ENCODE results near the gene PCNA.
"Not testable (repeated sequence)": the region's sequence is repeated elsewhere in the genome, so short reads cannot be mapped to it uniquely, and the experiment has no call there.

Gene PCNA

DNA sequence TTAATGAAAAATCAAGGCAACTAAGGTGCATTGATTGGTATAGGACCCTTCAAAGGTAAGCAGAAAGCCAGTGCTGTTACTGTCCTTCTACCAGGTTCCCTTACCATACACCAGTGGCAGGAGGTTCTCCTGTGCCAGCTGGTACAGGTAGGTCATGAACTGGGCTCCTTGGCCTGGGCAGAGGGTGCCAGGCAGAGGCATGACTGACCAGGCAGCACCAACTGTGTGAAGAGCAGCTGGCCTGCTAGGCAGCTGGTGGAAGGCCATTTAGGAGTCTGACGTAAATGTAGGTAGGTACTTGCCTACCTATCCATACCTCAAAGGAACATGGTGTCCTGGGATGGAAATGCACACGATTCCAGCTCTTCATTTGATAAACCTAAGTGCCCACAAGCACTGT, 23.3 kb downstream of the PCNA start:
- no peak for DNase-seq (ENCODE audit: low spot score)

DNA sequence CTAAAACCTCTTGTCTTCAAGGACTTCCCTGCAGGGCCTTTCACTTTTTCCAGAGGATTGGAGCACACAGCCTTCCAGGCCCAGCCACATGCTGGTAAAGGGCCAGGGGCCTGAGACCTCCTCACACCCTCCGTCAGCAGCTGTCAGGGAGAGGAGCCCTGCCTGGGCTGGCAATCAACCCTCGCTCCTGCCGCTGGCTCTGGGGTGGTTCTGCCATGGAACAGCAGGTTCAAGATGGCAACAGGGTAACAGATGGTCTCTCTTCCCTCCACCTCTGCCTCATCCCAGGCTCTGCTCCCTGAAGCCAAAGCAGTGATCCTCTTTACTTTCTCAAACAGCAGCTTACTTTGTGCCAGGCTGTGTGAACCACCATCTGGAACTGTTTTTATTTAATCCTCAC, 23.8 kb downstream of the PCNA start:
- no peak for DNase-seq (ENCODE audit: low spot score)

DNA sequence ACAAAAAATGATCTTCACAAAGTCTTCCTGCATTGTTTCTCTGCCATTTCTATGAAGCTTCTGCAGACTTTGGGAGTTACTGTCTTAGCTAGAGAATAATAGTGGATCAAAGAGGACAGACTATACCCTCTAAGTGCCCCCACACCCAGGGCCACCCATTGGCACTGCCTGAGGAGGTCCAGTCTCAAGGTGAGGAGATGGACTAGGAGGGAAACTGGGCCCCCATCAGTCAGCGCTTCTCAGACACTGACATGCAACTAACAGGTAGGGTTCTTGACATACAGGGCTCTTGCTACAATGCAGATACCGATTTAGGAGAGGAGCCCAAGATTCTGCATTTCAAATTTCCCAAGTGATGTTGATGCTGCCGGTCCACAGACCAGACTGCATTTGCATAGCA, 24.3 kb downstream of the PCNA start:
- DNase-seq (ENCODE audit: low spot score): no peak

DNA sequence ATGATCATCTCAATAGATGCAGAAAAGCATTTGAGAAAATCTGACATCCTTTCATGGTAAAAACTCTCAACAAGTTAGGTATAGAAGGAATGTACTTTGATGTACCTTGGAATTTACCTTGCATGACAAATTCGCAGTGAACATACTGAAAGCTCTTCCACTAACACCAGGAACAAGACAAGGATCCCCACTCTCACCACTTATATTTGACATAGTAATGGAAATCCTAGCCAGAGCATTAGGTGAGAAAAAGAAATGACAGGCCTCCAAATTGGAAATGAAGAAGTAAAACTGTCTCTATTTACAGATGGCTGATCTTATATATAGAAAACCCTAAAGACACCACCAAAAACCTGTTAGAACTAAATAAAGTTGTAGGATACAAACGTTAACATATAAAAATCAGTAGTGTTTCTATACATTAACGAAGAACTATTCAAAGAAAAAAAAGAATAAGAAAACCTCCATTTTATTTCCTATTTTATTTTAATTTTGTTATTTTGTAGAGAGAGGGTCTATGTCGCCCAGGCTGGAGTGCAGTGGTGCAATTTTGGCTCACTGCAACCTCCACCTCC, 26.9 kb downstream of the PCNA start:
- DNase-seq (ENCODE audit: low spot score): no peak

DNA sequence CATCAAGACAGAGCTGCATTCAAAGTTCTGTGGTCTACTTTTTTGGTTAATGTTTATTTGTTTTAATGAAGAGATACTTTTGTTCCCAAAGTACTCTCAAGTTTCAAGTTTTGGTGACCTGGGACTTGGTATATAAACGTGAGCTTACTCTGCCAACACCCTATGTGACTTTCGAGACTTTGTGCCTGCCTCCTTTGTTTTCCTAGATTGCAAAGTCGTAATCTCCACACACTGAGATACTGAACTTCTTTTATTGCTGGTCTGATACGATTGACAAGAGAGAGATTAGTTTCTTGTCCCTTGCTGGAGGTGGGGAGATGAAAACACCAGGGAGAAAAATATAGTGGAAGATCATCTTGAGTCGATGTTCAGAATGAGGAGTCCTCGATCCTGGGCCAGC, 27.9 kb downstream of the PCNA start:
- no peak for DNase-seq (ENCODE audit: low spot score)

DNA sequence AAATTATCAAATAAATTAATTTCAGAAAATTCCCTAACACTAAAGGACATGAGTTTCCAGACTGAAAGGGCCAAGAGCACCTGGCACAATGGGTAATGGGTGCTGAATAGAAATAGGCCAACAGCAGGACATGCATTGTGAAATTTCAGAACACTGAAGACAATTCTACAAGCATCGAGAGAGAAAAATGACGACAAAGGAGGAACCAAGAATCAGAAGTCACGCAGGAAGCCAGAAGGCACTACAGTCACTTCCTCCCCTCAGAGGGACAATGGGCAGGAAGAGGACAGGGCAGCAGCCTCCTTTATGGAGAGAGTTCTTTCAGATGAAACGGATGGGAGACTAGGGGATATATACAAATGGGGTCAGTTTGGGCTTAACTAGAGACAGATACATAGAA, 29.6 kb downstream of the PCNA start:
- DNase-seq (ENCODE audit: low spot score): no peak

DNA sequence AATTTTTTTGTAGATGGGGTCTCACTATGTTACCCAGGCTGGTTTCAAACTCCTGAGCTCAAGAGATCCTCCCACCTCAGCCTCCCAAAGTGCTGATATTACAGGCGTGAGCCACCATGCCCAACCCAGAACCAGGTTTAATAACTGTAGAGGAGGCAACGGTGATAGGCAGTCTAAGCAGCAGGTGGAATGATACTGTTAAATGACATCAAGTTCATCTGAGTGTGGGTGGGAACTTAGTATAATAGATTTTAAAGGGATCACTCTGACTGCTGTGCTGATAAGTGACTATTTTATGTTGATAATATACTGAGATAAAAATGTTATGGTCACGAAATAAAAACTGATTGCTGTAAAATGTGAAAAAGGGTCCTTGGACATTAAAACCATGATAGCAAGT, 31.1 kb downstream of the PCNA start:
- no peak for DNase-seq (ENCODE audit: low spot score)

DNA sequence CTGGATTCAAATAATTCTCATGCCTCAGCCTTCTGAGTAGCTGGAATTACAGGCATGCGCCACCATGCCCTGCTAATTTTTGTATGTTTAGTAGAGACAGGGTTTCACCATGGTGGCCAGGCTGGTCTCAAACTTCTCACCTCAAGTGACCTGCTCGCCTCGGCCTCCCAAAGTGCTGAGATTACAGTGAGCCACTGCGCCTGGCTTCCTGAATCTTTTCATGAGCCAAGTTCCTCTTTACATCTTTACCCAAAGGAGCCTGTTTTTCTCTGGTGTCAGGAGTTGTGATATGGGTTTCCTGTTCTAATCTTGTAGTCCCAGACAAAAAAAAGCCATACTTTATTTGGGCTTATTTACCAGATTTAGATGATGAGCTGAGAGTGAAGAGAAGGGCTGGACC, 34.4 kb downstream of the PCNA start:
- no peak for DNase-seq (ENCODE audit: low spot score)

DNA sequence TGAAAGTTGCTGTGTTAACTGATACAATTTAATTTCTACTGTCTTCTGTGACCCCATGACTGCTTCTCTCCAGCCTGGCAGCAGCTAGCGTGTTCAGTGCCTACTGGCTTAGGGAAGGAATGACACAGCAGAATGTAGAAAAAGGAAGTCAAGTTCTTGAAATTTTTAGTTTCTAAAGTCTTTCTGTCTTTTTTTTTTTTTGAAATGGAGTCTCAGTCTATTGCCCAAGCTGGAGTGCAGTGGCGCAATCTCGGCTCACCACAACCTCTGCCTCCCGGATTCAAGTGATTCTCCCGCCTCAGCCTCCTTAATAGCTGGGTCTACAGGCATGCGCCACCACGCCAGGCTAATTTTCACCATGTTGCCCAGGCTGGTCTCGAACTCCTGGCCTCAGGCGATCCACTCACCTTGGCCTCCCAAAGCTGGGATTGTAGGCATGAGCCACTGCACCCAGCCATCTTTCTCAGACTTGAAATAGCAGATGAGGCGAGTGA, 39.3 kb downstream of the PCNA start:
- no peak for DNase-seq (ENCODE audit: low spot score)

DNA sequence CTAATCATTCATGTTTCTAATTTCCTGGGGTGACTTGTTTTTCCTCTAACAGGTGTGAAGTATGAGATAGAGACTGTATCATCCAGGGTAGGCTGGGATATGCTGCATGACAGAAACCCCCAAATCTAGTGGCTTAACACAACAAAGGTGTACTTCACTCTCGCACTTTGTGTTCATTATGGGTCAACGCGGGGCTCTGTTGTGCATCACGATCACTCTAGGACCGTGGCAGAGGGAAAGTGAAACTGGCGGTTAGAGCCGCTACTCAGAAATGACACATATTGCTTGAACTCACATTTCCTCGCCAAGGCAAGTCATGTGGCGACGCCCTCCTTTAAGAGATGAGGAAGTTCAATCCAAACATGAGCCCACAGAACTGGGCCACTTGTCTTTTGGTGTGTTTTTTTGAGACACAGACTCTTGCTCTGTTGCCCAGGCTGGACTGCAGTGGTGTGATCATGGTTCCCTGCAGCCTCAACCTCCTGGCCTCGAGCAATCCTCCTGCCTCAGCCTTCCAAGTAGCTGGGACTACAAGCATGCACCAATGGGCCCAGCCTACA, 41.3 kb downstream of the PCNA start:
- DNase-seq (ENCODE audit: low spot score): no peak

DNA sequence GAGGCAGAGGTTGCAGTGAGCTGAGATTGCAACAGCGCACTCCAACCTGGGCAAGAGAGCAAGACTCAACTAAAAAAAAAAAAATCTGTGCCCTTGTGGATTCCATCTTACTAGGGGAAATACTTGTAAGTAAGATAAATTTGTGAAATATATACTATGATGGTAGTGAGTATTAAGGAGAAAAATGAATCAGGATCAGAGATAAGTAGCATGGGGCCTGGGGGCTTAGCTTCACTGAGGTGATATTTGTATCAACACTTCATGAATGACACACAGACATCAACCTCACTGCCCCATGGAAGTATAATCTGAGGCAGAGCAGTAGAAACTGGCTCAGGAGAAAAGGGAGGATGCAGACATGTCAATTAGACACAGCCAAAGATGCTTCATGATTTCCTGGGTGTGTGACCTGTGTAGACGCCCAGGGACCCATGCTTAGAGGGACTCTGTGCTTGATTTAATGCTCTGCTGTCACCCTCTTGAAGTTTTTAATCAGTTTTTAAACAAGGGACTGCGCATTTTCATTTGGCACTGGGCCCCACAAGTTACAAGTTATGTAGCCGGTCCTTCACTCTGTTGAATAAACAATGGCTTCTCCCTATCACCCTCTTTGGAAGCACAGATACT, 41.9 kb downstream of the PCNA start:
- no peak for DNase-seq (ENCODE audit: low spot score)

DNA sequence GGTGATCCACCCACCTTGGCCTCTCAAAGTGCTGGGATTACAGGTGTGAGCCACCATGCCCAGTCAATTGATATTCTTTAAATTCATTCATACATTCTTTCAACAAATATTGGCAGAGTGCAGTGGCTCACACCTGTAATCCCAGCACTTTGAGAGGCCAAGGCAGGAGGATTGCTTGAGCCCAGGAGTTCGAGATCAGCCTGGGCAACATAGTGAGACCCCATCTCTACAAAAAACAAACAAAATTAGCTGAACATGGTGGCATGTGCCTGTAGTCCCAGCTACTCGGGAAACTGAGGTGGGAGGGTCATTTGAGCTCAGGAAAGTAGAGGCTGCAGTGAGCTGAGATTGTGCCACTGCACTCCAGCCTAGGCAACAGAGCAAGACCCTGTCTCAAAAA, 42.8 kb downstream of the PCNA start:
- DNase-seq (ENCODE audit: low spot score): not testable (repeated sequence)

DNA sequence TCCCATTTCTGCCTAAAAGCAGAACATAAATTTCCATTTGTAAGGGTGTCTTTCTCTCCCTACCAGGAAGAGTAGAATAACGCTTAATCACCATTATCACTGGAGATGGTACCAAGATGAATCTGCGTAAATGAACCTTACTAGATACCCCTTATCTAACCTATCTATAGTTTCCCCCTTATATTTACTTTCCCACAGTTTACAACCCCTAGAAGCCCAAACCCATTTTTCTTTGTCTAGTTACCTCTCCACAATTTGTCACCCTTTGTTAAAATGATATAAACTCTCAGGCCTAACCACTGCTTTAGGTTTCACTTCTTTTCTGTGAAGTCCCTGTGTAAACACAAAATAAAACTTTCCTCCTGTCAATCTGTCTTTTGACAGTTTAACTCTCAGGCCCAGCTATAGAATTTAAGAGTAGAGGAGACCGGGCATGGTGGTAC, 45.5 kb downstream of the PCNA start:
- no peak for DNase-seq (ENCODE audit: low spot score)

DNA sequence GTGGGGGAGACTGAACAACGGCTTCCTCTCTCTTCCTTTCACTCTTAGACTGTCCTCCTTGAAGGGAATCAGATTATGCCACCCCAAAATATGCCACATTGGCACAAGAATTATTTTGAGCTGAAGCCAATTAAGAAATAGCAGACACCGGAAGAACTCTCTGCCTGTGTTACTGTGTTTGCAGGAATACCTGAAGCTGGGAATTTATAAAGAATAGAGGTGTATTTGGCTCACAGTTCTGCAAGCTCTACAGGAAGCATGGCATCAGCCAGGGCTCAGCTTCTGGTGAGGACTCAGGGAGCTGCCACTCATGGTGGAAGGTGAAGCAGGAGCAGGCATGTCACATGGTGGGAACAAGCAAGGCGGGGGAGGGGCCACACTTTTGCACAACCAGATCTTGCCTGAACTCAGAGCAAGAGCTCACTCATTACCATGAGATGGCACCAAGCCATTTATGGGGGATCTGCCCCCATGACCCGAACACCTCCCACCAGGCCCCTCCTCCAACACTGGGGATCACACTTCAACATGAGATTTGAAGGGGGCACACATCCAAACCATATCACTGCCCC, 46.0 kb downstream of the PCNA start:
- no peak for DNase-seq (ENCODE audit: low spot score)

DNA sequence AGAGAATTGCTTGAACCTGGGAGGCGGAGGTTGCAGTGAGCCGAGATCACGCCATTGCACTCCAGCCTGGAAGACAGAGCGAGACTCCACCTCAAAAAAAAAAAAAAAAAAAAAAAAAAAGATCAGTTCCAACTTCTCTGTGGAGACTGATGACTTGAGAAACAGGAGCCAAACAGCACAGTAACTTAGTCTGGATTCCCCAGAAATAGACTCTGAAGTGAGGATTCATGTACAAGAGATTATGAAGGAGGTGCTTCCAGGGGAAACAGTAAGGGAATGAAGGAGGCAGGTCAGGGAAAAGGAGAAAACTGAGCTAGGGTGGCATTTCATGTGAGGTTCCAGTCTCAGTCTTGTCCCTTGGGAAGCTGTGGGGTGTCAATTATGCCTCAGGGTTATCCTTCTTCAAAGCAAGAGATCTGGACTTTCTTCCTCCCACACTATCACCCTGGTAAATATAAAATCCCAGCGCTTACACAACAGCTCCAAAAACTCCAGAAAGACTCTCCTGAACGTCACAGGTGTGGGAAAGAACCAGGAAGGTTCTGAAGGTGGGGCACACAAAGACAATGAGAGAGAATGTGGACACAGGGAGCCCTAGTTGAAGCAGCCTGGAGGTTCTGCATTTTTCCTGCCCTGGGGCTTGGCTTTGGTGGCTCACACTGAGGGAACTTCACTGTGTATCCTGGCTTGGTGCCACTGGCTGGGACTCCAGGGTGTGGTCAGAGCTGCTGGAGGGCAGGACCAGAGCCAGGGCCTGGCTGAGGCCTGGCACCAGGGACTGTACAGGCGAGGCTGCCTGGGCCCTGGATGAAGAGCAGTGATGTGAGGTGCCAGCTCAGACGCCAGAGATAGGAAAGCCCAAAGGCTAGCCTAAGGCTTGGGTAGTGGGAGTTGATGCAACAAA, 46.8 kb downstream of the PCNA start:
- DNase-seq (ENCODE audit: low spot score): peak; percentile 75

DNA sequence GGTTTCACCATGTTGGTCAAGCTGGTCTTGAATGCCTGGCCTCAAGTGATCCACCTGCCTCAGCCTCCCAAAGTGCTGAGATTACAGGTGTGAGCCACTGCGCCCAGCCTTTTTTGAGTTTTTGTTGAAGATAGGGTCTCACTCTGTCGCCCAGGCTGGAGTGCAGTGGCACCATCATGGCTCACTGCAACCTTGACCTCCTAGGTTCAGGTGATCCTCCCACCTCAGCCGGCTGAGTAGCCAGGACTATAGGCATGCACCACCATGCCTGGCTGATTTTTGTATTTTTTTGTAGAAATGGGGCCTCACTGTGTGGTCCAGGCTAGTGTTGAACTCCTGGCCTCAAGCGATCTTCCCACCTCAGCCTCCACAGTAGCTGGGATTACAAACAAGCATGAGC, 47.8 kb downstream of the PCNA start:
- DNase-seq (ENCODE audit: low spot score): not testable (repeated sequence)

DNA sequence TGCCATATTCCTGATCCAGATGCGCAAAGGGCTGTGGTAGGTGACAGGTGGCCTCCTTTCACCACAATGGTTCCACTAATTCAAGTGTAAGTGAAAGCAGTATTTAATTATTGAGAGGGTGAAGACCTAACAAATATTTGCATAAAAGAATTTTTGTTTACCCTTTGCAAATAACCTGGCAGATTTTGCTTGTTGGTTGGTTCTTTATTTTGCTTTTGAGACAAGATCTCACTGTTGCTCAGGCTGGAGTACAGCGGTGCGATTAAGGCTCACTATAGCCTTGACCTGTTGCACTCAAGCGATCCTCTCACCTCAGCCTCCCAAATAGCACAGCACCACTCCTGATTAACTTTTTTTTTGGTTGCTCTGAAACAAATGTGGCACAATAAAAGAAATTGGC, 49.2 kb downstream of the PCNA start:
- no peak for DNase-seq (ENCODE audit: low spot score)

DNA sequence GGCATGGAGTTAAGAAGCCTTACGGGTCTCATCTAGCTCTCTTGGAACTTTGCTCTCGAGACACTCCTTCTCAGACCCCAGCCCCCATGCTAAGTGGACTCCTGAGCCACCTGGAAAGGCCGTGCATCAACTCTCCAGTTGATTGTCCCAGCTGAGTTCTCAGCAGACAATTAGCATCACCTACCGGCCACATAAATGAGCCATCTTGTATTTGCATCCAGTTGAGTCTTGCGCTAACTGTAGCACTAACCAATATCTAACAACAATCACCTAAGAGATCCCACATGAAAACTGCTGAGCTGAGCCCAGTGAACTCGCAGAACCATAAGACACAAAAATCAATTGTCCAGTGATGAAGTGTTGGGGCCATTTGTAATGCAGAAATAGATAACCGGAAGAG, 49.7 kb downstream of the PCNA start:
- no peak for DNase-seq (ENCODE audit: low spot score)

DNA sequence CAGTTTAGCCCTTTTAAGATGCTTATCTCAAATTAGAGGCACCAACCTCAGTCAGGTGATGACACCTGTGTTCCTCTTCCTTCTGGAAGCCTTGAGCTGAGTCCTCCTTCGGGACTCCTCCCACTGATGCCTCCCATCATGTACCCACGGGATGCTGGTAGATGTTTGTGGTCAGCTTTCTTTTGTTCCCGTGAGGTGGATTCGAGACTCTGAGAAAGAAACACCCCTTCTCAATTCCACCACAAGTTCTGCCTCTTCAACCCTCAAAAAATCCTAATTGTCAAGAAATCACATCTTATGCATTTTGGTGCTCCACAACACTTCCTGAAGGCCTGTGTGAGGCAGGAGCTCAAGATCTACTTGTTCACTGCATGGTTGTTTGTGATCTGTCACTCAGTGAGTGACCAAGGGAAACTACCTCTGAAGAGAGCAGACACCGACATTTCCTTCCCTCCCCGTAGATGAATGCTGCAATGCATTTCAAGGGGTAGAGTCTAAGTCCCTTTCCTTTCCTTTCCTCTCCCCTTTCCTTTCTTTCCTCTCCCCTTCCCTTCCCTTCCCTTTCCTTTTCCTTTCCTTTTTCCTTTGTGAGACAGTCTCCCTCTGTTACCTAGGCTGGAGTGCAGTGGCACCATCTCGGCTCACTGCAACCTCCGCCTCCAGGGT, 50.5 kb downstream of the PCNA start:
- DNase-seq (ENCODE audit: low spot score): no peak

DNA sequence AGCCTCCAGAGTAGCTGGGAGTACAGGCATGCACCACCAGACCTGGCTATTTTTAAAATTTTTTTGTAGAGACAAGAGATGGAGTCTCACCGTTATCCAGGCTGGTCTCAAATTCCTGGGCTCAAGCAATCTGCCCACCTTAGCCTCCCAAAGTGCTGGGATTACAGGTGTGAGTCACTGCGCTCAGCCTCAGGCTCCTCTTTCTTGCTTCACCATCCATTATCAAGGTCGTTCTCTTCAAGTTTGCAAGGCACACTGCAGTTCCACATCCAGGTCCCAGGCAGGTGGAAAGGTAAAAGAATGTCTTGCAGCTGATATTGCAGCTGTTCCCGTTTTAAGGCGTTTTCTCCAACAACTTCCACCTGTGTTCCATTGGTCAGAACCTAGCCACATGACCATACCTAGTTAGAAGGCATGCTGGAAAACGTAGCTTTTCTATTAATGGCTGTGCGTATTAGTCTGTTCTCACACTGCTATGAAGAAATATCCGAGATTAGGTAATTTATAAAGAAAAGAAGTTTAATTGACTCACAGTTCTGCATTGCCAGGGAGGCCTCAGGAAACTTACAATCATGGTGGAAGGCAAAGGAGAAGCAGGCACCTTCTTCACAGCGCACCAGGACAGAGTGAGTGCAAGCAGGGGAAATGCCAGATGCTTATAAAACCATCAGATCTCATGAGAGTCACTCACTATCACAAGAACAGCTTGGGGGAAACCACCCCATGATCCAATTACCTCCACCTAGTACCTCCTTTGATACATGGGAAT, 51.7 kb downstream of the PCNA start:
- DNase-seq (ENCODE audit: low spot score): no peak

DNA sequence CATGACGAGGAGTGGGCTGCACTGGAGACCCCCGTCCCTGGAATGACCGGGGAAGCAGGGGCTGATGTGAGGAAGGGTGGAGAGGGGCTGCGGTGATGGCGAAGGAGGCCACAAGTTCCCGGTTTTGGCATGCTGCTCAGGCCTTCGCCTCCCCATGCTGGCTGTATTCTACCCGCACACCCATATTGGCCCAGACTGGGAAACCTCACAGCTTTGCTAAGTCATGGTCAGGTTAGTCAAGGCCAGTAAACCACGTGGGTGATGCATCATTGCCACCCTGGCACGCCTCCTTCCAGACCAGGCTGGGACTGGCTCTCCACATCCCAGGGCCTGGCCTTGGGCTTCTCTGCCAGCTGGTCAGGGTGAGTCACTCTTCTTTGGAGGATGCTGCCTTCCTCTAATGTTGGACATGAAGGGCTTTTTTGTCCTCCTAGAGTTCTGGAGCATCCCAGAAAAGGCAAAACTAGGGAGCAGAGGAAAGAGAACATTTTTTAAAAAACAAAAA, 53.8 kb downstream of the PCNA start:
- DNase-seq (ENCODE audit: low spot score): no peak
